Peyer's patch (tissue), 4 donors: Measurements from ENCODE around the gene CSRP1. TPM values are rescaled to one million over a fixed set of nuclear protein-coding genes. Genes with fewer than 3 reads are reported as not detected.

Experiments used
- DNase-seq, 3 donors: peaks; one replicate each; pipeline ENCODE4 v3.0.0-alpha.2; 2017 to 2019
- H3K27ac ChIP-seq, 4 donors: fragments of 200-600 bp; sonication (generic); one replicate each; pipeline ENCODE4 v1.5.1; 2016 to 2019
- H3K27me3 ChIP-seq, 2 donors: fragments of 200-600 bp; sonication (generic); one replicate each; pipeline ENCODE4 v1.5.1; 2019
- H3K36me3 ChIP-seq, 3 donors: fragments of 200-600 bp; sonication (generic); one replicate each; pipeline ENCODE4 v1.5.1; 2016 to 2019
- H3K4me1 ChIP-seq, 4 donors: fragments of 200-600 bp; sonication (generic); one replicate each; pipeline ENCODE4 v1.5.1; 2016 to 2019
- H3K4me3 ChIP-seq, 4 donors: fragments of 200-600 bp; sonication (generic); 1 replicate in 3 of 4; 2 replicates in 1 of 4; pipeline ENCODE4 v1.5.1; 2016 to 2019; ENCODE audit warnings: mild to moderate bottlenecking in 1 of 4
- H3K9me3 ChIP-seq, 4 donors: fragments of 200-600 bp; sonication (generic); one replicate each; pipeline ENCODE4 v1.5.1; 2016 to 2019; ENCODE audit warnings: mild to moderate bottlenecking in 1 of 4
- POLR2A ChIP-seq, 2 donors: fragments of 450-650 bp; IDR thresholded peaks; one replicate each; pipeline ENCODE4 v1.5.1; 2017; ENCODE audit warnings: antibody characterized with exemption in 2 of 2, mild to moderate bottlenecking in 2 of 2, moderate library complexity in 2 of 2
- total RNA-seq, 4 donors: library from RNA; depleted of rRNA; stranded (reverse); fragments of >200 nt; gene quantifications; one replicate each; pipeline ENCODE4 v1.1.0, GENCODE V29; 2016
- TF ChIP-seq, protein P1 (sequence below), 6 experiments: fragments of 450-650 bp in 4 of 6; fragments of 200-600 bp in 2 of 6; sonication (generic) in 1 of 6; IDR thresholded peaks; one replicate each; pipeline ENCODE4 v1.5.1; 2017 to 2019; ENCODE audit warnings: antibody characterized with exemption in 6 of 6, mild to moderate bottlenecking in 3 of 6, moderate library complexity in 1 of 6

CSRP1 gene
- total RNA-seq, 4 donors from 2014 or later, result 139 to 306 (median 160) TPM

DNA sequence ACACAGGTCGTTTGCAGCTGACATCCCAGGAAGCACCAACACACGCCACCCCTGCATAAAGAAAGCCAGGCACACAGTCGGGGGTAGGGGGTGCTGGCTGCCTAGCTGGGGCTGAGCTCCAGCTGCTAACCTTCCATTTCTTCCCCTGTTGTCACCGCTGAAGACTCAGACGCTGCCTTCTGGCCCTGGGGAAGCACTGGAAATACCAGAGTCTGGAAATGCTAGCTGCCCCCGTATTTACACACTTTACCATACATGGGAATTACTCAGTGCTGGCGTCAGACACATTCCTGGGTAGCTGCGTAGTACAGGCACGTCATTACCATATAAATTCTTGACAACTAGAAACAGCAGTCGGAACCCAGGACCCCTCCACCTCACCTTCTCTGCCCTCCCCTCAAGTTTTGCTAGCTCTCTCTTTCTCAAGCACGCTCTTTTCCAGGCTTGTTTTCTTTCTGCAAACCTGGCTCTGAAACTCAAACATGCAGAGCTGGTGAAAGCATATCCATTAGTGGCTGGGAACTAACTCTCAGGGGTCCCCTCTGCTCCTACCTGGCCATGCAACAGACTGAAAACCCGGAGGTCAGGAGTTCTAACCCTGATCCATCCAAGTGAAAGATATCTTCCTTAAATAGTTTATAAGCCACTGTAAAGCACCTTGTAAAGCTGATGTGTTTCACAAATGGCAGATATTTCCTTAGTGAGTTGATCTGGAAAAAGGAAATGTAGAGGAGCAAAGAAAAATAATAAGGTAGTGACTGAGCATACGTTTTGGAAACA is 3.3 kb downstream of the CSRP1 start:
- H3K36me3 ChIP-seq, result no peaks in the 10 kb centered on the region
- H3K4me1 ChIP-seq, result peaks cover 3 to 78% (median 7%) of the 10 kb centered on the region in 4 donors
- peak overlapping the region in 1 of 4 donors; percentile 86 for H3K4me3 ChIP-seq
- peak in 1 of 3 donors; percentile 62 for DNase-seq
- H3K27ac ChIP-seq, result peak overlapping the region; percentile 83 to 96 (median 92)
- TF ChIP-seq, protein P1, sequence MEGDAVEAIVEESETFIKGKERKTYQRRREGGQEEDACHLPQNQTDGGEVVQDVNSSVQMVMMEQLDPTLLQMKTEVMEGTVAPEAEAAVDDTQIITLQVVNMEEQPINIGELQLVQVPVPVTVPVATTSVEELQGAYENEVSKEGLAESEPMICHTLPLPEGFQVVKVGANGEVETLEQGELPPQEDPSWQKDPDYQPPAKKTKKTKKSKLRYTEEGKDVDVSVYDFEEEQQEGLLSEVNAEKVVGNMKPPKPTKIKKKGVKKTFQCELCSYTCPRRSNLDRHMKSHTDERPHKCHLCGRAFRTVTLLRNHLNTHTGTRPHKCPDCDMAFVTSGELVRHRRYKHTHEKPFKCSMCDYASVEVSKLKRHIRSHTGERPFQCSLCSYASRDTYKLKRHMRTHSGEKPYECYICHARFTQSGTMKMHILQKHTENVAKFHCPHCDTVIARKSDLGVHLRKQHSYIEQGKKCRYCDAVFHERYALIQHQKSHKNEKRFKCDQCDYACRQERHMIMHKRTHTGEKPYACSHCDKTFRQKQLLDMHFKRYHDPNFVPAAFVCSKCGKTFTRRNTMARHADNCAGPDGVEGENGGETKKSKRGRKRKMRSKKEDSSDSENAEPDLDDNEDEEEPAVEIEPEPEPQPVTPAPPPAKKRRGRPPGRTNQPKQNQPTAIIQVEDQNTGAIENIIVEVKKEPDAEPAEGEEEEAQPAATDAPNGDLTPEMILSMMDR (IDR thresholded peaks at IDR 0.05), result no peak
- peak in 1 of 2 donors; percentile 32 for TF ChIP-seq POLR2A (IDR thresholded peaks at IDR 0.05)
- no peaks in the 10 kb centered on the region for H3K27me3 ChIP-seq
- H3K9me3 ChIP-seq, result no peaks in the 10 kb centered on the region

DNA sequence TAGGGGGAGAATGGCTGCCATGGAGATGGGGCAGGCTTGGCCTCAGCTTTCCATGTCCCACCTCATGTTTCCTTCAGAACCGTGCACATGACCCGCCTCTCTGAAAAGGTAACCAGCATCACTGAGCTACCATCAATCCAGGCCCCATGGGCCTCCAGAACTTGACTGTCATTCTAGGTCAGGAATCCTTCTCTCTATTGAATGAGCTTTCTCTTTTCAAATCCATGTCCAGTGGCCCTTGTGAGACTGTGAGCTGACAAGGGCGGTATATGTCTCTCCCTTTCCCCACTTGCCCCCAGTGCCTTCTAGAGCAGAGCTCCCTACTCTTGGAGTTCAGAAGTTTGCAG is 4.4 kb downstream of the CSRP1 start:
- TF ChIP-seq POLR2A (IDR thresholded peaks at IDR 0.05), result no peak
- TF ChIP-seq, protein P1 (IDR thresholded peaks at IDR 0.05), result no peak
- no peaks in the 10 kb centered on the region for H3K27me3 ChIP-seq
- H3K36me3 ChIP-seq, result no peaks in the 10 kb centered on the region
- no peak for DNase-seq
- H3K4me1 ChIP-seq, result peaks cover 3 to 77% (median 3%) of the 10 kb centered on the region in 4 donors
- no peaks in the 10 kb centered on the region for H3K9me3 ChIP-seq
- H3K27ac ChIP-seq, result peak overlapping the region; percentile 83 to 96 (median 92)
- peak overlapping the region in 1 of 4 donors; percentile 9 for H3K4me3 ChIP-seq

DNA sequence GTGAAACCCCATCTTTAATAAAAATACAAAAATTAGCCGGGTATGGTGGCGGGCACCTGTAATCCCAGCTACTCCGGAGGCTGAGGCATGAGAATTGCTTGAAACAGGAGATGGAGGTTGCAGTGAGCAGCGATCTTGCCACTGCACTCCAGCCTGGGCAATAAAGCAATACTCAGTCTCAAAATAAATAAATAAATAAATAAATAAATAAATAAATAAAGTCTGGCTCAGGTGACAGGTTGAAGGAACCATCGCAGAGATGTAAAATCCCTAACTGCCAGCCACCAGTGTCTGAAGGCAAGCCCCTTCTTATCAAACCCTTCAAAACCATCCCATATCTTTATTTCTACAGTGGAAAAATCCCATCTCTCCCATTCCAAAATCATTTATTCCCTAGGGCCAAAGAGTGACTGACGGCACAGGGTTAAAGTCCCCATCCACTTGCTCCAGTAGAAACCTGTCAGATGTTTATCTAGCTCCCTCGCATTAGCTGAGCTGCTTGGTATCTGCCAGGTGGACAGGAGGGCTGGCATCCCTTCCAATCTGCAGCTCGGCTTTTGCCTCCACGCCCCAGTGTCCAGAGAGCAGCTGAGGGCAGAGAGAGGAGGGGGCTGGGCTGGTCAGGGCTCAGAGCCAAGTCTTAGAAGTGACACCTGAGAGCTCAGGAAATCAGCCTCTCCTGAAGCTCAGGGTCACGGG is 5.0 kb downstream of the CSRP1 start:
- H3K27ac ChIP-seq, result peak overlapping the region; percentile 83 to 96 (median 92)
- H3K4me3 ChIP-seq, result peak overlapping the region in 1 of 4 donors; percentile 9
- no peaks in the 10 kb centered on the region for H3K36me3 ChIP-seq
- no peaks in the 10 kb centered on the region for H3K27me3 ChIP-seq
- H3K4me1 ChIP-seq, result peaks cover 0 to 73% (median 2%) of the 10 kb centered on the region in 4 donors
- H3K9me3 ChIP-seq, result no peaks in the 10 kb centered on the region
- TF ChIP-seq, protein P1 (IDR thresholded peaks at IDR 0.05), result no peak
- peak in 2 of 3 donors; percentile 58 to 69 for DNase-seq

DNA sequence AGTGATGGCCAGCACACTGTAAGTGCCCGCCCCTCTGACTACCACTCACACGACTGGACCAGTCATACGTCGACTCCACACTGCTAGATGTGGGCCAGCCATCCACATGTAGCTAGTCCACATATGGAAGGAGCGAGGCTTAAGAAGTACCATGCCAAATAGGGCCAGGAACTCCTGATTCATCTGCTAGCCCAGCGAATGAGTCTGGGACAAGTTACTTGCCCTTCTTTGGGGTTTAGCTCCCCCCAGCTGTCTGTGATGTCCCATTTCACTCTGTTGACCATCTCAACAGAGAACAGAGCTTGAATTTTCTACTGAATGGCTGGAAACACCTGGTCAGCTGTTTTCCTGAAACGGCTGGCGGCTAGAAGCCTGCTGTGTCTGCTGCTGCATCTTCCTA is 5.8 kb downstream of the CSRP1 start:
- peaks cover 0 to 73% (median 1%) of the 10 kb centered on the region in 4 donors for H3K4me1 ChIP-seq
- no peaks in the 10 kb centered on the region for H3K9me3 ChIP-seq
- no peaks in the 10 kb centered on the region for H3K27me3 ChIP-seq
- H3K36me3 ChIP-seq, result peaks cover 0 to under 1% (median 0%) of the 10 kb centered on the region in 3 donors
- H3K27ac ChIP-seq, result peak overlapping the region; percentile 57 to 96 (median 90)
- TF ChIP-seq POLR2A (IDR thresholded peaks at IDR 0.05), result no peak
- TF ChIP-seq, protein P1 (IDR thresholded peaks at IDR 0.05), result no peak
- H3K4me3 ChIP-seq, result no peak overlapping the region
- DNase-seq, result no peak

DNA sequence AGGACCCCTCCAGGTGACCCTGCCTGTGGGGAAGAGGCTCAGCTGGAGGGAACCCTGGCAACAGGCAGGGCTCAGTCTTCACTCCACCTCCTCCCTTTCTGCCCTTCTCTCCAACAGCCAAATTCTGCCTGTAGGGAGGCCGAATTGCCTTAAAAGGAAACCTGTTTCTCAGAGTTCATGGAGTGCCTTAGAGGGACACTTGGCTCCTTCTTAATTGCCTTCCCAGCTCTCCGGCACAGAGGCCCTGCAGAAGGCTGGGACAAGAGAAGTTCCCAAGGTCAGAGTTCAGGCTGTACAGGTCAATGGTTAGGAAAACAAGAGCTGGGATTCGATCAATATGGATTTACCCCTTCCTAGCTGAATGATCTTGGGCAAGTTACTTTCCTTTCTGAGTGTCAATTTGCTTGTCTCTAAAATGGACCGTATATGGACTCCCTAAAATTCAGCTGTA is 6.2 kb downstream of the CSRP1 start:
- H3K27me3 ChIP-seq, result no peaks in the 10 kb centered on the region
- TF ChIP-seq, protein P1 (IDR thresholded peaks at IDR 0.05), result no peak
- no peak for TF ChIP-seq POLR2A (IDR thresholded peaks at IDR 0.05)
- H3K9me3 ChIP-seq, result no peaks in the 10 kb centered on the region
- H3K4me1 ChIP-seq, result peaks cover 0 to 69% (median 0%) of the 10 kb centered on the region in 4 donors
- H3K36me3 ChIP-seq, result peaks cover 0 to 5% (median 0%) of the 10 kb centered on the region in 3 donors
- no peak for DNase-seq
- peak overlapping the region; percentile 57 to 96 (median 90) for H3K27ac ChIP-seq
- no peak overlapping the region for H3K4me3 ChIP-seq
